HG03103 (cell line): ENCODE data around the gene PHKB.
"Not testable (repeated sequence)": the region's sequence is repeated elsewhere in the genome, so short reads cannot be mapped to it uniquely, and the experiment has no call there.

Source experiments
- ATAC-seq: cut with Tn5 transposase; IDR thresholded peaks from one replicate; pipeline ENCODE4 v1.9.1; 2021; ENCODE audit warnings: low read depth; ENCODE audit not compliant: unreplicated experiment

PHKB gene

DNA sequence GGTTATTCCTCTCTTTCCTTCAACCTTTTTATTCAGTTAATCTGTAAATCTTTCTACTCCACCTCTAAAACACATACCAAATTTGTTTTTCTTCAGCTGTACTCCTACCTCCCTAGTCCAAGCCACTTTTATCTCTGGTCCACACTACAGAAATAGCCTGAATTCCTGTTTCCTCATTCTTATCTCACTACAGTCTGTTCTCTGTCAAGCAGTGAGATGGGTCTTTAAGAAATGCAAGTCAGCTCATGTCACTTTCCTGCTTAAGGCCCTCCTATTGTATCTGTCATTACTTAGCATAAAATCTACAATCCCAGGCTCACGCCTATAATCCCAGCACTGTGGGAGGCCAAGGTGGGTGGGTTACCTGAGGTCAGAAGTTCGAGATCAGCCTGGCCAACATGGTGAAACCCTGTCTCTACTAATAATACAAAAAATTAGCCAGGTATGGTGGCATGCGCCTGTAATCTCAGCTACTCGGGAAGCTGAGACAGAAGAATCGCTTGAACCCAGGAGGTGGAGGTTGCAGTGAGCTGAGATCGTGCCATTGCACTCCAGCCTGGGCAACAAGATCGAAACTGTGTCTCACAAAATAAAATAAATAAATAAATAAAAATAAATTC, 7.0 kb downstream of the PHKB start:
- ATAC-seq: not testable (repeated sequence)

DNA sequence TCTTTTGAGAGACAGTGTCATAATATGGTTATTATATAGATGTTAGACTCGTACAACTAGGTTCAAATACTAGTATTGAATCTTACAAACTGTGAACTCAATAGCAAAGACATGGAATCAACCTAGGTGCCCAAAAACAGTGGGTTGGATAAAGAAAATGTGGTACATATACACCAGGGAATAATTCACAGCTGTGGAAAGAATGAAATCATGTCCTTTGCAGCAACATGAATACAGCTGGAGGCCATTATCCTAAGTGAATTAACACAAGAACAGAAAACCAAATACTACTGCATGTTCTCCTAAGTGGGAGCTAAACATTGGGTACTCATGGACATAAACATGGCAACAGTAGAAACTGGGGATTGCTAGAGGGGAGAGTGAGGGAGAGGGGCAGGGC, 8.1 kb downstream of the PHKB start:
- ATAC-seq: no peak

- ATAC-seq: no peak
These were observed 9.1 kb downstream of the PHKB start for GRCh38 chr16:47470211-47470610.

DNA sequence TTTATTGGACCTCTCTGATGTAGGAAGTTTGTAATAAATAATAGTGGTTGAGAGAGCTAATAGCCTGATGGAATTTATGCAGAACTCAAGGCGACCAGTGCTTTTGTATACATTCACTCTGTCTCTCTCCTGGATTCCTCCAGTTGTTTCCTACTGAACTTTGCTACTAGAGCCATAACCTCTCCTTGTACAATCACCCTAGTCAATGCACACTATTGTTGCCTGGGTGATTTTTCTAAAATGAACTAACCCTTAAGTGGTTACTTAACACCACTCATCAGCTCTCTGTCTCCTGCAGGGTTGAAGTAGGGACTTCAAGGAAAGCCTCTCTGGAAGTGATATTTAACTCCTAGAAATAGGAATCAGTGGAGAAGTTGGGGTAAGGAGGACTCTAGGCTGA, 9.7 kb downstream of the PHKB start:
- no peak for ATAC-seq

DNA sequence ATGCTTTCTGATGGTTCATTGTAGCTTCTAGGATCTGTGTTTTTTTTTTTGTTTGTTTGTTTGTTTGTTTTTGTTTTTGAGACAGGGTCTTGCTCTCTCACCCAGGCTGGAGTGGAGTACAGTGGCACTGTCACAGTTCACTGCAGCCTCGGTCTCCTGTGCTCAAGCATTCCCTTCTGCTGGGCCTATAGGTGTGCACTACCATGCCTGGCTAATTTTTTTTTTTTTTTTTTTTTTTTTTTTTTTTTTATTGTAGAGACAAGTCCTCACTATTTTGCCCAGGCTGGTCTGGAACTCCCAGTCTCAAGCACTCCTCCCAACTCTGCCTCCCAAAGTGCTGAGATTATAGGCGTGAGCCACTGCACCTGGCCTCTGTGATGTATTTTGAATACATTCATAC, 11.9 kb downstream of the PHKB start:
- ATAC-seq: not testable (repeated sequence)

- ATAC-seq: no peak
These were observed 12.7 kb downstream of the PHKB start for GRCh38 chr16:47473792-47474191.

DNA sequence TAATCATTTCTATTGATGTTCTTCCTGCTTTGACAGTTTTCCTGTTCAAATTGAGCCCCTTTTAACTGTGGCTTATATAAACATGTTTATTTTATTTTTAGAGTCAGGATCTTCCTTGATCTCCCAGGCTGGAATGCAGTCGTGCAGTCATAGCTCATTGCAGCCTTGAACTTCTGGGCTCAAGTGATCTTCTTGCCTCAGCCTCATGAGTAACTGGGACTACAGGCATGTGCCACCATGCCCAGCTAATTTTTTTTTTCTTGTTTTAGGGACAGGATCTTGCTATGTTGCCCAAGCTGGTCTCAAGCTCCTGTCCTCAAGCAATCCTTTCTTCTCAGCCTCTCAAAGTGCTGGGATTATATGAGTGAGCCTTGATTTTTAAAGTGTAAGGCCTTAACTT, 14.7 kb downstream of the PHKB start:
- no peak for ATAC-seq

DNA sequence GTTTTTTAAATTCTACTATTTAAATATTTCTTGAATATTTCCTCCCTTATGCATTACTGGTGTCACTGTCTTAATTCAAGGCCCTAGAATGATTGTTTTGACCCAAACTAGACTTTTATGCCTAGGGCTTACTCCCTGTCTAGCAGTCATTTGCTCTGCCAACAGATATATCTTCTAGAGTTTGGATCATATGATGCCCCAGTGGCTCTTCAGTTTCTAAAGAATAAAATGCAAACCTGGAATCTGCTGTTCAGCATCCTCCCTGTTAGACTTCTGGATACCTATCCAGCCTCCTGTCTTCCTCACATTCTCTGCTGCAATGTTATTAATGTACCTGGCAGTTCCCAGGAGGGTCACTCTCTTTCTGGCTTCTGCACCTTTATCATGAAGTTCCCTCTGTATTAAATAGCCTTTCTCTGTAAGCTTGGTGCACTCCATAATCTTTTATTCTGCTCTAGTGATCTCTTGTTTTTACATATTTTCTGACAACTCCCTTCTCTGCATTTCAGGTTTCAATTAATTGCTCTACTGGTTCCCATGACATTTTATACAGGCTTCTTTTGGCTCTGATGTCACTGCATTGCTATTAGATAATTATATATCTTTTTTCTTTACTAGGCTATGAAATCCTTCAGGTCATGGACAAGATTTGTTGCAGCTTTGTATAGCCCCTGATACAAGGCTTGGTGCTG, 15.7 kb downstream of the PHKB start:
- ATAC-seq: no peak

DNA sequence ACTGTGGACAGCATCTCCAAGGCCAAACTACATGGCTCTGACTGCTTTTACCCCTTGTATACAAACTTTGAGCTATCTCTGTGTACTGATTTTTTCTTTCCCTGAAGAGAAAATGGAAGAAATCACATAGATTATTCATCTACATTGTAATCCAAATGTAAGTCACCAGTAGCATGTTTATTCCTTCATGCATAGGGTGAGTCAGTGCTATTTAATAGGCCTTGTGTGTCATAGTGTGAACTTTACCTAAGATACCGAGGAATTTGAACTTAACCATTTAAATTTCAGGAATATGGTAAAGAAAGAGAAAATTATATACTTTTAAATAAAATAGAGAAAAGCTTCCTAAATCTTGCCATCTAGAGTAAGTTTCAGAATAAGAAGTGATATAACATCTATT, 16.5 kb downstream of the PHKB start:
- ATAC-seq: no peak

- no peak for ATAC-seq
These were observed 19.3 kb downstream of the PHKB start for GRCh38 chr16:47480410-47480809.

- ATAC-seq: no peak
These were observed 20.7 kb downstream of the PHKB start for GRCh38 chr16:47481698-47482374.

GRCh38 chr16:47483616-47484015, 22.5 kb downstream of the PHKB start:
- ATAC-seq: no peak

DNA sequence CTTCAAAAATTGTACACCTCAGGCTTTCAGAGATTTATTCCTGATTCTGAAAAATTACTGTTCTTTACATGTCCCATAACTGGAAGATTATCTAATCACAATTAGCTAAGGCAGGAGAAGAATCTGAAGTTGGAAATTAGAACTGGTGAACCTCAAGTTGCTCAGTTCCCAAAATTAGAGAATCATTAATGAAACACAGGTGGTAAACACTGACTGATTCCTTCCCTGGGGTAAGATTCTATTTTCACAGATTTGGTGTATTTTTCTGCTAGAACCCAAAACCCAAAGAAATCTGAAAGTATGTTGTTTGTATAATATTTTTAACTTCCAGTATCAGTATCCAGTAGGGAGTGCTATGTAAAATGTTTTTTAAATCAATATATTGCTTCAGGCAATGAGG, 25.7 kb downstream of the PHKB start:
- no peak for ATAC-seq

GRCh38 chr16:47488051-47488450, 26.9 kb downstream of the PHKB start:
- ATAC-seq: no peak

DNA sequence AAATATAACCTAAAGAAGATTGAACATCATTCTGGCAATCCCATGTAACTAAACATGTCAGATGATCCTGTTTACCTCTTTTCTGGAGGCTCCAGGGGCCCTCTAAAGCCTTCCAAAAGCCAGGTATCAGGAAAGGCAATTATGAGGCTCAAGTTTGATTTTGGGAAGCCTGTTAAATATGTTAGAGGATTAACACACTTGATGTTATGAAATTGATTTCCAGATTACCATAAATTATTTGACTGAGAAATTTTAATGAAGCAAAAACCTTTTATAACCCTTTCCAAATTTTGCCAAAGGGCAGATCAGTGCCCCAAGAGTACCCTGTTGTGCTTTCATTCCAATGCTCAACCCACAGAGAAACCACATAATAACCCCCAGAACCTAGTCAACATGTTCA, 29.3 kb downstream of the PHKB start:
- no peak for ATAC-seq

- no peak for ATAC-seq
These were observed 30.9 kb downstream of the PHKB start for GRCh38 chr16:47492036-47492427.

DNA sequence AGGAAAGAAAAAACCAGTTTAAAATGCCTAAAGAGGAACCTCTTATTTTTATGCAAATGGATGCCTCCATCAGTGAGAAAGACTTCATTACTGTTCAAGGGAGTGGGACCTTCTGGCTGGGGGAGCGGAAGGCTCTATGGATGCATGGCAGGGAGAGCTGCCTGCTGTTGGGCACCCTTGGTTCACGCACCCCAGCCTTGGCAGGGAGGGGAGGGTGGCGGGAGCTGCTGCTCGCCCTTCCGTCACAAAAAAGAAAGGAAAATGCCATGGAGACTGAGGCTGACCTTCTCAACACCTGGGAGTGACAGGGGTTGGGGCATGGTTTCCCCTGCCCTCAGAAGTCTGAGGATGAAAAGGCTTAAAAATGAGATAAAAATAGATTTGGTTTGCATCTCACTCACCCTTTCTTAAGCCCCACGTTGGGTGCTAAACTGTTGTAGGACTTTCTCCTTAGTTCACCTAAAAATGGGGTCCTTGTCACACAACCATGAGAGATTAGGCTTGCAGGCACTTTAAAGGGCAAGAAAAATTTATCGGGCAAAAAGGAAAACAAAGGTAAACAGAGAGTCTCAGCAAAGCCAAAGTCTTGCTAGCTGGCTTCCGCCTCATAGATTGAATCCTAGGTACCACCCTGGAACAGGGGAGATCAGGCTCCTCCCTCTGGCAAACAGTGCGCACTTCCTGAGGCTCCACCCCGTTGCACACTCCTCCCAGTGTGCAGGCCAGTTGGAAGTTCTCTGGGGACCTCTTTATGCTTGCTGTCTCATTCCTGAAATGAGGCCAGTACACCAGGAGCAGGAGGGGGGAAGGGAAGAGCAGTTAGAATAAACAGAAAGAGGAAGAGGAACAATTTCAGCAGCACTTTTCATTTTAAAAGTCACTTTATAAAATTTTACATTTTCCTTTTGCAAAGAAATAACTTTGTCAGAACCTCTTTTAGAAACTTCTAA, 31.6 kb downstream of the PHKB start:
- peak; percentile 77 for ATAC-seq

DNA sequence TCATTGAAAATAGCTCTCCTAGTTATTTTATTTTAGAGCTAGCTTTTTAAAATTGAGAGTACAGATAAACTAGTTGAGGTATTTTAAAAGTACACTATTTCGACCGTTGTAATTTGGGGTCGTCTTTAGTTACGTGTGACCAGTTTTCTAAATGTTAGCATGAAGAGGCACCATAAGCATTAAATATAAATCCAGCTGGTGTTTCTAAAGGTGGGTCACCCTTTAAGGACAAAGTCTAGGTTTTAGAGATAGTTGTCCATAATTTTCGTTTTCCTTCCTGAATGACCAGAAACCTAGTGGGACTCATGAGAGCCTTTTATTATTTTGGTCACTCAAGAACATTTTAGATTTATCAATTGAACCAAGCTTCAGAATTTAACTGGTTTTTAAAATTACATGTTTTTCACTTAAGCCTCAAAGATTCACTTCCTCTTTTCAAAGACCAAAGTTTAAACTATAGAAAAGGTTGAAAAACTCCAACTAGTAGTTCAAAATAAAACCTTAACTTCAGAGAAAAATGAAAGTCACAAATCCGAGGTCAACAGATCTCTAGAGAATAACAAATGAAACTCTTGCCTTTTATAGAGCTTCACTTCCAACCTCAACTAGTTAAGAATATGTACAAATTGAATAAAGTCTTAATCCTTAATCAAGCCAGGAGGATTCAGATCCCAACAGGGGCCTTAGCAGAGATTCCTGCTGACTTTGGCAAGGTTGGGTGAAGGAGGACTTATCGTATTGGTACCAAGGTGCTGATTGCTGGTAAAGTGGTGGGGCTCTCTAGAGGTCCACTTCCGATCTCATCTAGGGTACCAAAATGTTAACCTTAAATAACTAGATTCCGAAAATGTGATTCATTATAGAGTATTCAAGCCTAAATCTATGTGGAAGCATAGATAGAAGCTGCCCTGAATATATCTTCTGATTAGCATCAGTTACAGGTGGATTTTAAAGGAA, 32.5 kb downstream of the PHKB start:
- no peak for ATAC-seq

DNA sequence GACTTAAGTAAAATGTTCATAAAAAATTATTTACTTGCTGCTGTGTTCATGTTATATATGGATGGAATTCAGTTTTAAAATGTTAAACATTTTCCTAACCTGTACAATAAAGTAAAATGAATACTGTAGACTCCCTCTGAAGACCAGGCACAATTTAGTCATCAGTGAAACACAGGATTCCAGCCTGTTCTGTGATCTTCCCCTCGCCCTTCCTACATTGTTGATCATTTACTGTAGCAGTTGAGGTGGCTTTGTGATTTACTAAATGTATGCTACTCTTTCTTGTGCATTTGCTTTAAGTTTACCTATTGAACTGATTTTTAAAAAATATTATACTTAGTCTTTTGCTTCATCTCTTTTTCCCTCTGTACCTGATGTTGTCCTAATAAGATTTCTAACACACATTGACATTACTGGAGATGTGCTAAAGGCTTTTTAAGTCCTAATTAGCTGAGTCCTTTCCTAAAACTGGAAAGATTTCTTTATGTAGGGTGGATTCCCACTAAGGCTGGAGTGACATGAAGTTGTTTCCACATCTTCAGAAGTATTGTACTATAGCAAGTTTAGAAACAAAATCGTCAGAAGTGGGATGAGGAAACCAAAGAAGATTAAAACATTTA, 38.1 kb downstream of the PHKB start:
- ATAC-seq: no peak
